PC-9 (cell line): ENCODE measurements around the gene IL1RL1. TPM values are rescaled to one million over a fixed set of nuclear protein-coding genes. Genes with fewer than 3 reads are reported as not detected.

Source experiments
- BruUV-seq: library from RNA; stranded (reverse); fragments of 400-500 nt; replicated peaks from 2 replicates; lab custom pipeline; 2021; lab: Mats Ljungman, UMichigan
- CTCF ChIA-PET: fragments of 300-600 bp; sonication (Branson Sonifier 250); formaldehyde crosslinking; loops from one replicate; lab custom pipeline; 2022; ENCODE audit warnings: antibody characterized with exemption; lab: Charles Lee
- POLR2A ChIA-PET: fragments of 300-600 bp; sonication (Branson Sonifier 250); formaldehyde crosslinking; loops from one replicate; lab custom pipeline; 2022; ENCODE audit warnings: antibody characterized with exemption; ENCODE audit not compliant: unreplicated experiment; lab: Charles Lee
- DNase-seq, 2 experiments: peaks; one replicate each; pipeline versions ENCODE4 v3.0.0 to v3.0.0-alpha.2; 2015 to 2022; ENCODE audit warnings: mixed read lengths in 1 of 2
- H2AFZ ChIP-seq: fragments of 200-600 bp; sonication (generic); 2 replicates; pipeline ENCODE4 v1.8.1; 2017; ENCODE audit warnings: antibody characterized with exemption
- H3F3A ChIP-seq: fragments of 200-600 bp; sonication (generic); 2 replicates; pipeline ENCODE4 v1.8.1; 2017; ENCODE audit warnings: antibody characterized with exemption, mild to moderate bottlenecking, low read depth; ENCODE audit not compliant: insufficient read depth
- H3K27ac ChIP-seq: fragments of 200-600 bp; sonication (generic); 2 replicates; pipeline ENCODE4 v1.6.1; 2016; ENCODE audit warnings: mixed run types
- H3K27me3 ChIP-seq: fragments of 200-600 bp; sonication (generic); 2 replicates; pipeline ENCODE4 v1.6.1; 2016; ENCODE audit warnings: low read depth, mixed run types; ENCODE audit not compliant: insufficient read depth
- H3K36me3 ChIP-seq: fragments of 200-600 bp; sonication (generic); 2 replicates; pipeline ENCODE4 v1.6.1; 2016; ENCODE audit warnings: low read depth, mixed run types
- H3K4me1 ChIP-seq: fragments of 200-600 bp; sonication (generic); replicated peaks from 2 replicates; pipeline ENCODE4 v1.6.1; 2016; ENCODE audit warnings: mixed run types; ENCODE audit not compliant: insufficient read depth
- H3K4me2 ChIP-seq: fragments of 200-600 bp; sonication (generic); 2 replicates; pipeline ENCODE4 v1.6.1; 2017; ENCODE audit warnings: mixed run types
- H3K4me3 ChIP-seq: fragments of 200-600 bp; sonication (generic); 2 replicates; pipeline ENCODE4 v1.6.1; 2016; ENCODE audit warnings: mixed run types
- H3K79me2 ChIP-seq: fragments of 200-600 bp; sonication (generic); 2 replicates; pipeline ENCODE4 v1.6.1; 2017; ENCODE audit warnings: low read depth, mixed run types
- H3K9me2 ChIP-seq: fragments of 200-600 bp; sonication (generic); 2 replicates; pipeline ENCODE4 v1.8.1; 2017; ENCODE audit warnings: mild to moderate bottlenecking; ENCODE audit not compliant: insufficient read depth
- H3K9me3 ChIP-seq: fragments of 200-600 bp; sonication (generic); 2 replicates; pipeline ENCODE4 v1.8.1; 2016; ENCODE audit warnings: low read depth; ENCODE audit not compliant: insufficient read depth
- H4K20me1 ChIP-seq: fragments of 200-600 bp; sonication (generic); 2 replicates; pipeline ENCODE4 v1.8.1; 2017; ENCODE audit not compliant: insufficient read depth
- EZH2 ChIP-seq: fragments of 200-600 bp; sonication (generic); IDR thresholded peaks from 2 replicates; pipeline ENCODE4 v1.8.0; 2017; ENCODE audit warnings: antibody characterized with exemption, low read depth
- intact Hi-C: fragments of 100-400 bp; cut with micrococcal nuclease; formaldehyde crosslinking; loops from one replicate; pipeline ENCODE4 v1.10.0; 2022; ENCODE audit not compliant: unreplicated experiment
- total RNA-seq: library from RNA; stranded (reverse); gene quantifications from 2 replicates; pipeline ENCODE4 v1.2.3, GENCODE V29; 2021
- TF ChIP-seq, protein P1 (sequence below): fragments of 200-600 bp; sonication (generic); conservative IDR thresholded peaks from 2 replicates; pipeline ENCODE4 v1.6.1; 2017; ENCODE audit warnings: mixed run types, antibody characterized with exemption, mild to moderate bottlenecking, moderate library complexity

The IL1RL1 gene
- total RNA-seq, 1 experiment from 2014 or later, result 1.7 TPM

DNA sequence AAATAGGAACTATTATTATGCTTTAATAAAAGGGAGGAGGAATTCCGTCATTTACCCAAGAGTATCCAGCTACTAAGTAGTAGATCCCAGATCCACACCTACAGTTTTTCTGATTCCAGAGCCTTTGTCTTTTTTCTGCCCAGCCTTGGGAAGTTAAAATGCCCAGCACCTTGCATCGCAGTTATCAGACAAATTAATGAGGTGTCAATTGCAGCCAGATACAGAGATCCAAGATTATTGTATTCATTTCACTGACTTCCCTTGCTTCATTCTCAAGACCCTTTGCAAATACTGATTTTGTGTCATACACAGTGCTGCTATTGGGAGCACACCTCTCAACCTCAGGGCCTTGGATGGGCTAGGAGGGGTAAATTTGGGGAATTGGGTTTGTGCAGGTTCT lies 45.4 kb downstream of the IL1RL1 start:
- Histone ChIP-seq H3K36me3 (no peaks in the 10 kb centered on the region), H3K9me3 (no peaks in the 10 kb centered on the region), H3K9me2 (no peaks in the 10 kb centered on the region), H3K27ac (no peak overlapping the region), H3K4me3 (peak overlapping the region; percentile 89), H3K4me1 (peaks cover 38% of the 10 kb centered on the region), H4K20me1 (no peaks in the 10 kb centered on the region), H3K79me2 (peaks cover 22% of the 10 kb centered on the region), H2AFZ (0 out of 2 replicates have a peak overlapping the region, but pooled peaks have one; percentile 90), H3K27me3 (no peaks in the 10 kb centered on the region), H3K4me2 (peak overlapping the region; percentile 90), H3F3A (peaks cover 5% of the 10 kb centered on the region; the same call in 1 of the 2 replicates)
- CTCF ChIA-PET, result interaction anchor here (0.7 kb wide), 2 partner anchors 97 to 375 kb away, joined by 5 to 11 read pairs; no protein-coding TSS in a partner anchor
- intact Hi-C loops, result loop anchor here (1.0 to 5.0 kb wide), 4 partner anchors 105 to 474 kb away; partner anchors contain the start of gene SLC9A2
- no peak for DNase-seq
- POLR2A ChIA-PET, result no interaction called here
- no TSS peak for BruUV-seq
- TF ChIP-seq, protein P1, sequence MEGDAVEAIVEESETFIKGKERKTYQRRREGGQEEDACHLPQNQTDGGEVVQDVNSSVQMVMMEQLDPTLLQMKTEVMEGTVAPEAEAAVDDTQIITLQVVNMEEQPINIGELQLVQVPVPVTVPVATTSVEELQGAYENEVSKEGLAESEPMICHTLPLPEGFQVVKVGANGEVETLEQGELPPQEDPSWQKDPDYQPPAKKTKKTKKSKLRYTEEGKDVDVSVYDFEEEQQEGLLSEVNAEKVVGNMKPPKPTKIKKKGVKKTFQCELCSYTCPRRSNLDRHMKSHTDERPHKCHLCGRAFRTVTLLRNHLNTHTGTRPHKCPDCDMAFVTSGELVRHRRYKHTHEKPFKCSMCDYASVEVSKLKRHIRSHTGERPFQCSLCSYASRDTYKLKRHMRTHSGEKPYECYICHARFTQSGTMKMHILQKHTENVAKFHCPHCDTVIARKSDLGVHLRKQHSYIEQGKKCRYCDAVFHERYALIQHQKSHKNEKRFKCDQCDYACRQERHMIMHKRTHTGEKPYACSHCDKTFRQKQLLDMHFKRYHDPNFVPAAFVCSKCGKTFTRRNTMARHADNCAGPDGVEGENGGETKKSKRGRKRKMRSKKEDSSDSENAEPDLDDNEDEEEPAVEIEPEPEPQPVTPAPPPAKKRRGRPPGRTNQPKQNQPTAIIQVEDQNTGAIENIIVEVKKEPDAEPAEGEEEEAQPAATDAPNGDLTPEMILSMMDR, result no peak
- TF ChIP-seq EZH2, result no peak

DNA sequence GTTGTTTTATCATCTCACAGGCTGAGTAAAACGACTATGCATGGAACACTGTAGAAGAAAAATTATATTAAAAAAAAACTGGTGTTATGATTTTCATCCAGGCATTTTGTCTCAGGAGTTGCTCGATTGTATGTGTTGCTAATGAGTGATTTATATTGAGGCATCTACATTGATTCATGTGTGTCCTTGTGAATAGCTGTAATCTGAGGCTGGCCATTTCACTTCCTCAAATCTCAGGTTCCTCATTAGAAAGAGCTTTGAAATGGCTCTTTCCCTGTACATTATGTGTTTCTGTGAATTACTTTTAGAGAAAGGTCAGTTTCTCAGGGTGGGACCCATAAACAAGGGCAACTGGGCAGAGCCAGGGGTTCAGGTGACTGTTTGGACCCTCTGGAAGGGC lies 46.6 kb downstream of the IL1RL1 start:
- H3K9me2 ChIP-seq, result no peaks in the 10 kb centered on the region
- H3F3A ChIP-seq, result 0 out of 2 replicates have a peak, but pooled peaks cover 5% of the 10 kb centered on the region
- no peak for TF ChIP-seq EZH2
- TF ChIP-seq, protein P1, result no peak
- peak overlapping the region; percentile 90 for H3K4me2 ChIP-seq
- H3K27me3 ChIP-seq, result no peaks in the 10 kb centered on the region
- H2AFZ ChIP-seq, result no peak overlapping the region
- no peak for DNase-seq
- H4K20me1 ChIP-seq, result no peaks in the 10 kb centered on the region
- peaks cover 22% of the 10 kb centered on the region for H3K79me2 ChIP-seq
- POLR2A ChIA-PET, result interaction anchor here (0.5 kb wide), 1 partner anchor 29 kb away, joined by 3 read pairs; no protein-coding TSS in a partner anchor
- CTCF ChIA-PET, result interaction anchor here (0.7 kb wide), 1 partner anchor 389 kb away, joined by 3 read pairs; no protein-coding TSS in a partner anchor
- H3K4me1 ChIP-seq, result peaks cover 41% of the 10 kb centered on the region
- H3K27ac ChIP-seq, result no peak overlapping the region
- no peaks in the 10 kb centered on the region for H3K9me3 ChIP-seq
- intact Hi-C loops, result loop anchor here (2.0 to 5.0 kb wide), 4 partner anchors 85 to 476 kb away; partner anchors contain the start of gene SLC9A2
- H3K4me3 ChIP-seq, result peak overlapping the region; percentile 19; the same call in 1 of the 2 replicates
- no TSS peak for BruUV-seq
- H3K36me3 ChIP-seq, result no peaks in the 10 kb centered on the region

DNA sequence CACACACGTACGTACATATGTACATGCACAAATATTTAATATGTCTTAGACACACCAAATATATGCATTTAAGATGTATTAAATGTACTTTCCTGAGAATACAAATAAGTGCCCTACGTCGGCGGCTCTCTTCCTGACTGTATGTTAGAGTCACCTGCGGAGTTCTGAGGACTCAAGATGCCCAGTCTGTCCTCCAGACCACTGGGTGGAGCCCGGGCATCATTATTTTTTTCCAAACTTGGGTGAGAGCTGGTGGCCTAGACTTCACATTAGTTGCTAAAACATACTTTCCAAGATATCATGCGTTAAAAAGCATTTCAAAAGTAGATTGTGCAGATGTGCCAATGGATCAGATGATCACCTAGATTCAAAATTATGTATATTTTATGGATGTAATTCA lies 47.1 kb downstream of the IL1RL1 start:
- Histone ChIP-seq H3K36me3 (no peaks in the 10 kb centered on the region; the same call in 1 of the 2 replicates), H3F3A (0 out of 2 replicates have a peak, but pooled peaks cover 5% of the 10 kb centered on the region), H3K79me2 (peaks cover 22% of the 10 kb centered on the region), H3K4me3 (no peak overlapping the region; the same call in 1 of the 2 replicates), H4K20me1 (no peaks in the 10 kb centered on the region), H3K27ac (no peak overlapping the region), H3K27me3 (no peaks in the 10 kb centered on the region), H3K9me2 (no peaks in the 10 kb centered on the region), H3K4me1 (peaks cover 41% of the 10 kb centered on the region), H3K4me2 (peak overlapping the region; percentile 2), H3K9me3 (no peaks in the 10 kb centered on the region), H2AFZ (no peak overlapping the region)
- TF ChIP-seq, protein P1, result no peak
- no peak for TF ChIP-seq EZH2
- intact Hi-C loops, result loop anchor here (2.0 to 5.0 kb wide), 4 partner anchors 84 to 476 kb away; partner anchors contain the start of gene SLC9A2
- no peak for DNase-seq
- ChIA-PET POLR2A (interaction anchor here (0.5 kb wide), 1 partner anchor 28 kb away, joined by 3 read pairs; no protein-coding TSS in a partner anchor), CTCF (interaction anchor here (0.7 kb wide), 1 partner anchor 389 kb away, joined by 3 read pairs; no protein-coding TSS in a partner anchor)
- no TSS peak for BruUV-seq
